T follicular helper cell (primary cell): ENCODE results near the gene SPATA2.

Source experiments
- DNase-seq: peaks from one replicate; pipeline ENCODE4 v3.0.0-alpha.2; 2020; ENCODE audit warnings: low read depth

Gene SPATA2

GRCh38 chr20:49929142-49929494 is 13.8 kb upstream of the SPATA2 start:
- no peak for DNase-seq

GRCh38 chr20:49928411-49929141 is 13.2 kb upstream of the SPATA2 start:
- DNase-seq, result peak; percentile 66

GRCh38 chr20:49925901-49926454 is 10.6 kb upstream of the SPATA2 start:
- DNase-seq, result no peak

- DNase-seq, result no peak
Measured at GRCh38 chr20:49924247-49924646, 8.9 kb upstream of the SPATA2 start.

GRCh38 chr20:49919461-49919860 is 4.1 kb upstream of the SPATA2 start:
- no peak for DNase-seq

GRCh38 chr20:49919009-49919408 is 3.7 kb upstream of the SPATA2 start:
- no peak for DNase-seq

- DNase-seq, result no peak
Measured at GRCh38 chr20:49918446-49918845, 3.1 kb upstream of the SPATA2 start.

GRCh38 chr20:49916146-49917002 is 1.0 kb upstream of the SPATA2 start:
- DNase-seq, result no peak

GRCh38 chr20:49915118-49915379 is 280 bp downstream of the SPATA2 start:
- no peak for DNase-seq

- DNase-seq, result no peak
Measured at GRCh38 chr20:49914310-49915117, 815 bp downstream of the SPATA2 start.

- no peak for DNase-seq
Measured at GRCh38 chr20:49913399-49914047, 1.8 kb downstream of the SPATA2 start.

GRCh38 chr20:49910340-49910706 is 5.0 kb downstream of the SPATA2 start:
- DNase-seq, result no peak

GRCh38 chr20:49909499-49910339 is 5.6 kb downstream of the SPATA2 start:
- DNase-seq, result no peak

- DNase-seq, result no peak
Measured at GRCh38 chr20:49908258-49908565, 7.1 kb downstream of the SPATA2 start.

- no peak for DNase-seq
Measured at GRCh38 chr20:49907405-49908257, 7.7 kb downstream of the SPATA2 start.

- no peak for DNase-seq
Measured at GRCh38 chr20:49906615-49907154, 8.6 kb downstream of the SPATA2 start.

- no peak for DNase-seq
Measured at GRCh38 chr20:49906101-49906604, 9.2 kb downstream of the SPATA2 start.

GRCh38 chr20:49905415-49906091 is 9.8 kb downstream of the SPATA2 start:
- no peak for DNase-seq
